WTC11 (cell line): ENCODE results near the gene CRAMP1. TPM values are rescaled to one million over a fixed set of nuclear protein-coding genes. Genes with fewer than 3 reads are reported as not detected.

Experiments used
- ATAC-seq: fragments of 200-7000 bp; cut with Tn5 transposase; 2 replicates; pipeline ENCODE4 v1.10.0; 2021; ENCODE audit warnings: mild to moderate bottlenecking, moderate library complexity
- CTCF ChIA-PET: fragments of 300-600 bp; sonication (Branson Sonifier 250); formaldehyde crosslinking; loops from one replicate; lab custom pipeline; 2021; ENCODE audit warnings: antibody characterized with exemption; lab: Charles Lee
- POLR2A ChIA-PET: fragments of 350-600 bp; sonication (Branson Sonifier 250); formaldehyde crosslinking; loops from one replicate; lab custom pipeline; 2021; ENCODE audit warnings: antibody characterized with exemption; lab: Charles Lee
- DNase-seq: peaks from one replicate; pipeline ENCODE4 v3.0.0; 2021; ENCODE audit warnings: low spot score
- H3K27ac Mint-ChIP-seq: 2 replicates; pipeline ENCODE4 v1.8.0; 2021; ENCODE audit warnings: mixed read lengths
- H3K27me3 Mint-ChIP-seq: 2 replicates; pipeline ENCODE4 v1.8.0; 2021; ENCODE audit warnings: low read depth, mild to moderate bottlenecking, moderate library complexity, mixed read lengths
- H3K36me3 Mint-ChIP-seq: 2 replicates; pipeline ENCODE4 v1.8.0; 2021; ENCODE audit warnings: mixed read lengths
- H3K4me1 Mint-ChIP-seq: 2 replicates; pipeline ENCODE4 v1.8.0; 2022; ENCODE audit warnings: mixed read lengths
- H3K4me3 Mint-ChIP-seq: 2 replicates; pipeline ENCODE4 v1.8.0; 2021; ENCODE audit warnings: mild to moderate bottlenecking, moderate library complexity, mixed read lengths
- H3K9me3 Mint-ChIP-seq: 2 replicates; pipeline ENCODE4 v1.8.0; 2021; ENCODE audit warnings: mixed read lengths
- ARID4B ChIP-seq: sonication (generic); formaldehyde crosslinking; IDR thresholded peaks from 2 replicates; pipeline ENCODE4 v1.8.0; 2023; ENCODE audit warnings: missing genetic modification reagents, mild to moderate bottlenecking, borderline replicate concordance
- E2F4 ChIP-seq: sonication (generic); formaldehyde crosslinking; IDR thresholded peaks from 2 replicates; pipeline ENCODE4 v1.8.1; 2022; ENCODE audit warnings: low read depth, mild to moderate bottlenecking, moderate library complexity, missing genetic modification reagents, borderline replicate concordance
- E2F5 ChIP-seq: sonication (generic); formaldehyde crosslinking; IDR thresholded peaks from 2 replicates; pipeline ENCODE4 v1.8.1; 2022; ENCODE audit warnings: mild to moderate bottlenecking, moderate library complexity, missing genetic modification reagents
- EMX1 ChIP-seq: fragments of 250-450 bp; sonication (Bioruptor Pico); IDR thresholded peaks from 2 replicates; pipeline ENCODE4 v1.8.0; 2021; ENCODE audit warnings: mild to moderate bottlenecking
- ESRRA ChIP-seq: sonication (generic); formaldehyde crosslinking; IDR thresholded peaks from 2 replicates; pipeline ENCODE4 v1.8.1; 2022; ENCODE audit warnings: mild to moderate bottlenecking, missing genetic modification reagents, borderline replicate concordance
- HMGXB4 ChIP-seq: sonication (generic); formaldehyde crosslinking; IDR thresholded peaks from 2 replicates; pipeline ENCODE4 v1.8.1; 2023; ENCODE audit warnings: mild to moderate bottlenecking, moderate library complexity, missing genetic modification reagents
- MLX ChIP-seq: sonication (generic); formaldehyde crosslinking; IDR thresholded peaks from 2 replicates; pipeline ENCODE4 v1.8.1; 2023; ENCODE audit warnings: mild to moderate bottlenecking, missing genetic modification reagents, moderate library complexity
- NFYB ChIP-seq: sonication (generic); formaldehyde crosslinking; conservative IDR thresholded peaks from 2 replicates; pipeline ENCODE4 v1.8.0; 2022; ENCODE audit warnings: low read depth, missing genetic modification reagents
- RORB ChIP-seq: fragments of 250-450 bp; sonication (Bioruptor Pico); IDR thresholded peaks from 2 replicates; pipeline ENCODE4 v1.9.0; 2021; ENCODE audit warnings: mild to moderate bottlenecking
- SP1 ChIP-seq: sonication (generic); formaldehyde crosslinking; conservative IDR thresholded peaks from 2 replicates; pipeline ENCODE4 v1.8.1; 2022; ENCODE audit warnings: missing genetic modification reagents
- STAT6 ChIP-seq: sonication (generic); formaldehyde crosslinking; conservative IDR thresholded peaks from 2 replicates; pipeline ENCODE4 v1.8.1; 2023; ENCODE audit warnings: mild to moderate bottlenecking, low read depth, missing genetic modification reagents, moderate library complexity
- TEAD4 ChIP-seq: sonication (generic); formaldehyde crosslinking; IDR thresholded peaks from 2 replicates; pipeline ENCODE4 v1.8.0; 2022; ENCODE audit warnings: mild to moderate bottlenecking, missing genetic modification reagents
- USF2 ChIP-seq: sonication (generic); formaldehyde crosslinking; IDR thresholded peaks from 2 replicates; pipeline ENCODE4 v1.8.1; 2023; ENCODE audit warnings: mild to moderate bottlenecking, missing genetic modification reagents, moderate library complexity
- ZNF219 ChIP-seq: sonication (generic); formaldehyde crosslinking; IDR thresholded peaks from 2 replicates; pipeline ENCODE4 v1.8.0; 2023; ENCODE audit warnings: missing genetic modification reagents, mild to moderate bottlenecking, borderline replicate concordance
- ZNF317 ChIP-seq: sonication (generic); formaldehyde crosslinking; IDR thresholded peaks from 2 replicates; pipeline ENCODE4 v1.8.1; 2023; ENCODE audit warnings: low read depth, mild to moderate bottlenecking, moderate library complexity, missing genetic modification reagents, borderline replicate concordance
- total RNA-seq: library from RNA; stranded (reverse); gene quantifications from 3 replicates; pipeline ENCODE4 v1.2.3, GENCODE V29; 2021

The CRAMP1 gene
- total RNA-seq, 1 experiment from 2014 or later, result 27.4 TPM

GRCh38 chr16:1580256-1580655 lies 31.9 kb upstream of the CRAMP1 start:
- TF ChIP-seq STAT6 (CRISPR knock-in tag) (no peak), E2F5 (CRISPR knock-in tag) (no peak), ARID4B (CRISPR knock-in tag) (no peak), RORB (CRISPR knock-in tag) (no peak), MLX (CRISPR knock-in tag) (no peak), NFYB (CRISPR knock-in tag) (no peak), ESRRA (CRISPR knock-in tag) (no peak), E2F4 (CRISPR knock-in tag) (no peak), HMGXB4 (CRISPR knock-in tag) (no peak), ZNF317 (CRISPR knock-in tag) (no peak), EMX1 (no peak), ZNF219 (CRISPR knock-in tag) (no peak), SP1 (no peak), USF2 (CRISPR knock-in tag) (no peak), TEAD4 (CRISPR knock-in tag) (no peak)
- TF ChIP-seq, all 79 proteins: peak for 0
- Mint-ChIP-seq H3K4me3 (no peak overlapping the region), H3K36me3 (peaks cover 53% of the 10 kb centered on the region), H3K9me3 (peaks cover 5% of the 10 kb centered on the region), H3K4me1 (no peaks in the 10 kb centered on the region), H3K27me3 (no peaks in the 10 kb centered on the region), H3K27ac (no peak overlapping the region)
- ChIA-PET CTCF (no interaction called here), POLR2A (no interaction called here)
- ATAC-seq, result no peak
- DNase-seq, result no peak
